ENCODE measurements around the gene SESN3. TPM values are rescaled to one million over a fixed set of nuclear protein-coding genes. Genes with fewer than 3 reads are reported as not detected.

Gene SESN3
- total and polyA plus RNA-seq, 7 experiments from 2014 or later, result 4.2 to 262 (median 89.8) TPM

DNA sequence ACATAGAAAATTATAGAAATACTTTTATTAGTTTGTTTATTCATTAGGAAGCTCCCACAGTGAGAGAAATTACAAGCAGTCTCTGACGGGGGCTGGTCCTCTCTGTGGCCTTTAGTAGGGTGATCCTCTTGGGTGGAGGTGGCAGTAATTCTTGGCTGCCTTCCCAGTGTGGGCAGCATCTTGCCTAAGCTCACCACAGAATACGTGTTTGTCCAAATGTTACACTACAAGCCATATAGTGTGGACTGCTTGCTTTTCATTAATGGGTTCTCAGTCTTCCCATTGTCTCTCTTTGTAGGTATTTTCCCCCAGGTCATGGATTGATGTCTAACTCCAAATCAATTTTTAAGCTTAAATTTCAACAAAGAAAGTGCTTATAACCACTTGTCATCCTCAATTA is 98.0 kb downstream of the SESN3 start:
- Histone ChIP-seq H3K9me3 (ENCODE audit: control insufficient read depth in 2 of 3, low read length in 3 of 3) (no peaks in the 10 kb centered on the region), H3K27me3 (ENCODE audit: control insufficient read depth in 2 of 2, insufficient read depth in 2 of 2, low read length in 2 of 2) (no peaks in the 10 kb centered on the region), H3K27ac (ENCODE audit: low read depth, low read length) (no peak overlapping the region), H3K36me3 (ENCODE audit: control insufficient read depth in 2 of 3, insufficient read depth in 3 of 3, low read length in 3 of 3) (peaks cover 0 to 11% (median 0%) of the 10 kb centered on the region in 3 experiments), H3K4me1 (ENCODE audit: control insufficient read depth in 2 of 2, insufficient read depth in 2 of 2, low read length in 2 of 2) (no peaks in the 10 kb centered on the region), H3K4me3 (ENCODE audit: low read length) (no peak overlapping the region)
- DNase-seq, result no peak
- intact Hi-C loops (cut with micrococcal nuclease), result no loop called here
- Mint-ChIP-seq H3K27ac (no peak overlapping the region), H3K36me3 (peaks cover 5 to 33% (median 16%) of the 10 kb centered on the region in 5 donors), H3K4me3 (no peak overlapping the region), H3K9me3 (peaks cover 0 to 3% (median 0%) of the 10 kb centered on the region in 11 donors), H3K27me3 (no peaks in the 10 kb centered on the region), H3K4me1 (peaks cover 0 to 13% (median 0%) of the 10 kb centered on the region in 7 donors)
- ChIA-PET CTCF (no interaction called here), POLR2A (no interaction called here)
- ATAC-seq, result no peak

- Mint-ChIP-seq H3K36me3 (peaks cover 5 to 43% (median 22%) of the 10 kb centered on the region in 5 donors), H3K4me3 (no peak overlapping the region), H3K4me1 (peaks cover 0 to 9% (median 0%) of the 10 kb centered on the region in 7 donors), H3K27ac (peak overlapping the region in 1 of 9 donors; percentile 36), H3K27me3 (no peaks in the 10 kb centered on the region), H3K9me3 (peaks cover 0 to 4% (median 0%) of the 10 kb centered on the region in 11 donors)
- no peak for DNase-seq
- Histone ChIP-seq H3K4me1 (ENCODE audit: control insufficient read depth in 2 of 2, insufficient read depth in 2 of 2, low read length in 2 of 2) (no peaks in the 10 kb centered on the region), H3K9me3 (ENCODE audit: control insufficient read depth in 2 of 3, low read length in 3 of 3) (no peaks in the 10 kb centered on the region), H3K27me3 (ENCODE audit: control insufficient read depth in 2 of 2, insufficient read depth in 2 of 2, low read length in 2 of 2) (no peaks in the 10 kb centered on the region), H3K36me3 (ENCODE audit: control insufficient read depth in 2 of 3, insufficient read depth in 3 of 3, low read length in 3 of 3) (peaks cover 0 to 12% (median 0%) of the 10 kb centered on the region in 3 experiments), H3K4me3 (ENCODE audit: low read length) (no peak overlapping the region), H3K27ac (ENCODE audit: low read depth, low read length) (no peak overlapping the region)
- intact Hi-C loops (cut with micrococcal nuclease), result no loop called here
- no peak for ATAC-seq
- ChIA-PET POLR2A (no interaction called here), CTCF (no interaction called here)
Measured at GRCh38 chr11:95128602-95129001, 102.4 kb downstream of the SESN3 start.

GRCh38 chr11:95123556-95123955 is 107.4 kb downstream of the SESN3 start:
- H3K27ac Mint-ChIP-seq, result no peak overlapping the region
- H3K9me3 Mint-ChIP-seq, result peaks cover 0 to 4% (median 2%) of the 10 kb centered on the region in 11 donors
- Histone ChIP-seq H3K9me3 (ENCODE audit: control insufficient read depth in 2 of 3, low read length in 3 of 3) (no peaks in the 10 kb centered on the region), H3K27ac (ENCODE audit: low read depth, low read length) (no peak overlapping the region), H3K36me3 (ENCODE audit: control insufficient read depth in 2 of 3, insufficient read depth in 3 of 3, low read length in 3 of 3) (peaks cover 0 to 7% (median 0%) of the 10 kb centered on the region in 3 experiments), H3K27me3 (ENCODE audit: control insufficient read depth in 2 of 2, insufficient read depth in 2 of 2, low read length in 2 of 2) (no peaks in the 10 kb centered on the region), H3K4me3 (ENCODE audit: low read length) (no peak overlapping the region), H3K4me1 (ENCODE audit: control insufficient read depth in 2 of 2, insufficient read depth in 2 of 2, low read length in 2 of 2) (no peaks in the 10 kb centered on the region)
- H3K36me3 Mint-ChIP-seq, result peaks cover 0 to 17% (median 12%) of the 10 kb centered on the region in 5 donors
- DNase-seq, result no peak
- H3K4me3 Mint-ChIP-seq, result no peak overlapping the region
- CTCF ChIA-PET, result no interaction called here
- POLR2A ChIA-PET, result no interaction called here
- H3K4me1 Mint-ChIP-seq, result peaks cover 0 to 18% (median 3%) of the 10 kb centered on the region in 7 donors
- intact Hi-C loops (cut with micrococcal nuclease), result no loop called here
- no peaks in the 10 kb centered on the region for H3K27me3 Mint-ChIP-seq
- ATAC-seq, result no peak

DNA sequence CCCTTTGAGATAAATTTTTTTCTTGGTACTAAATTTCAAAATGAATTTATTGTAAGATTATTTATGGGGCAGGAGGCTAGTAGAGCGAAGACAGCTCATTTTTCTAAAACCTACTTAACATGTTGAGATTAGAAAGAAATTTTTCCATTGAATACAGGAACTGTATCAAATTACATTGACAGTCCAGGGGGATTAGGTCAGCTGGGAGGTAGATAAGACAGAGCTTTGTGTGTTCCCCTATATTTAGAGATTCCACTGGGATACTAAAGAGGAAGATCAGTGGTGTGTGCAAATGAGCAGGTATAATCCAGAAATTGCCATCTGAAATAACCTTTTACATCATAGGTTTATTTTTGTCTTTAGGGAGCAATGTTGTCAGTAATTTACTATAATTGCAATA is 109.3 kb downstream of the SESN3 start:
- POLR2A ChIA-PET, result no interaction called here
- DNase-seq, result no peak
- CTCF ChIA-PET, result no interaction called here
- Mint-ChIP-seq H3K27ac (no peak overlapping the region), H3K9me3 (peaks cover 0 to 17% (median 4%) of the 10 kb centered on the region in 11 donors), H3K36me3 (peaks cover 0 to 20% (median 12%) of the 10 kb centered on the region in 5 donors), H3K4me1 (peaks cover 0 to 13% (median 5%) of the 10 kb centered on the region in 7 donors), H3K4me3 (no peak overlapping the region), H3K27me3 (no peaks in the 10 kb centered on the region)
- ATAC-seq, result no peak
- no peak overlapping the region for H3K27ac ChIP-seq (ENCODE audit: low read depth, low read length)
- H3K27me3 ChIP-seq (ENCODE audit: control insufficient read depth in 2 of 2, insufficient read depth in 2 of 2, low read length in 2 of 2), result no peaks in the 10 kb centered on the region
- no peak overlapping the region for H3K4me3 ChIP-seq (ENCODE audit: low read length)
- H3K4me1 ChIP-seq (ENCODE audit: control insufficient read depth in 2 of 2, insufficient read depth in 2 of 2, low read length in 2 of 2), result no peaks in the 10 kb centered on the region
- intact Hi-C loops (cut with micrococcal nuclease), result no loop called here
- H3K9me3 ChIP-seq (ENCODE audit: control insufficient read depth in 2 of 3, low read length in 3 of 3), result no peaks in the 10 kb centered on the region
- no peaks in the 10 kb centered on the region for H3K36me3 ChIP-seq (ENCODE audit: control insufficient read depth in 2 of 3, insufficient read depth in 3 of 3, low read length in 3 of 3)

- Histone ChIP-seq H3K9me3 (ENCODE audit: control insufficient read depth in 2 of 3, low read length in 3 of 3) (no peaks in the 10 kb centered on the region), H3K27ac (ENCODE audit: low read depth, low read length) (no peak overlapping the region), H3K4me3 (ENCODE audit: low read length) (no peak overlapping the region), H3K27me3 (ENCODE audit: control insufficient read depth in 2 of 2, insufficient read depth in 2 of 2, low read length in 2 of 2) (no peaks in the 10 kb centered on the region), H3K36me3 (ENCODE audit: control insufficient read depth in 2 of 3, insufficient read depth in 3 of 3, low read length in 3 of 3) (no peaks in the 10 kb centered on the region), H3K4me1 (ENCODE audit: control insufficient read depth in 2 of 2, insufficient read depth in 2 of 2, low read length in 2 of 2) (no peaks in the 10 kb centered on the region)
- H3K27me3 Mint-ChIP-seq, result no peaks in the 10 kb centered on the region
- H3K27ac Mint-ChIP-seq, result no peak overlapping the region
- intact Hi-C loops (cut with micrococcal nuclease), result no loop called here
- no peak for DNase-seq
- no peak overlapping the region for H3K4me3 Mint-ChIP-seq
- CTCF ChIA-PET, result no interaction called here
- no peak for ATAC-seq
- peaks cover 0 to 13% (median 5%) of the 10 kb centered on the region in 7 donors for H3K4me1 Mint-ChIP-seq
- H3K9me3 Mint-ChIP-seq, result peaks cover 0 to 17% (median 1%) of the 10 kb centered on the region in 11 donors
- POLR2A ChIA-PET, result no interaction called here
- H3K36me3 Mint-ChIP-seq, result peaks cover 0 to 17% (median 11%) of the 10 kb centered on the region in 5 donors
Measured at GRCh38 chr11:95119361-95120060, 111.5 kb downstream of the SESN3 start.

GRCh38 chr11:95115597-95115996 is 115.4 kb downstream of the SESN3 start:
- ChIA-PET POLR2A (no interaction called here), CTCF (no interaction called here)
- Histone ChIP-seq H3K4me1 (ENCODE audit: control insufficient read depth in 2 of 2, insufficient read depth in 2 of 2, low read length in 2 of 2) (no peaks in the 10 kb centered on the region), H3K9me3 (ENCODE audit: control insufficient read depth in 2 of 3, low read length in 3 of 3) (no peaks in the 10 kb centered on the region), H3K36me3 (ENCODE audit: control insufficient read depth in 2 of 3, insufficient read depth in 3 of 3, low read length in 3 of 3) (no peaks in the 10 kb centered on the region), H3K27ac (ENCODE audit: low read depth, low read length) (no peak overlapping the region), H3K4me3 (ENCODE audit: low read length) (no peak overlapping the region), H3K27me3 (ENCODE audit: control insufficient read depth in 2 of 2, insufficient read depth in 2 of 2, low read length in 2 of 2) (no peaks in the 10 kb centered on the region)
- ATAC-seq, result no peak
- Mint-ChIP-seq H3K36me3 (peaks cover 3 to 24% (median 15%) of the 10 kb centered on the region in 5 donors), H3K27ac (no peak overlapping the region), H3K27me3 (no peaks in the 10 kb centered on the region), H3K9me3 (peaks cover 0 to 17% (median 3%) of the 10 kb centered on the region in 11 donors), H3K4me1 (peaks cover 0 to 11% (median 6%) of the 10 kb centered on the region in 7 donors), H3K4me3 (no peak overlapping the region)
- intact Hi-C loops (cut with micrococcal nuclease), result no loop called here
- no peak for DNase-seq

All from naive thymus-derived CD4-positive, alpha-beta T cell (primary cell).